ENCODE measurements around the gene CBX2.

The CBX2 gene

DNA sequence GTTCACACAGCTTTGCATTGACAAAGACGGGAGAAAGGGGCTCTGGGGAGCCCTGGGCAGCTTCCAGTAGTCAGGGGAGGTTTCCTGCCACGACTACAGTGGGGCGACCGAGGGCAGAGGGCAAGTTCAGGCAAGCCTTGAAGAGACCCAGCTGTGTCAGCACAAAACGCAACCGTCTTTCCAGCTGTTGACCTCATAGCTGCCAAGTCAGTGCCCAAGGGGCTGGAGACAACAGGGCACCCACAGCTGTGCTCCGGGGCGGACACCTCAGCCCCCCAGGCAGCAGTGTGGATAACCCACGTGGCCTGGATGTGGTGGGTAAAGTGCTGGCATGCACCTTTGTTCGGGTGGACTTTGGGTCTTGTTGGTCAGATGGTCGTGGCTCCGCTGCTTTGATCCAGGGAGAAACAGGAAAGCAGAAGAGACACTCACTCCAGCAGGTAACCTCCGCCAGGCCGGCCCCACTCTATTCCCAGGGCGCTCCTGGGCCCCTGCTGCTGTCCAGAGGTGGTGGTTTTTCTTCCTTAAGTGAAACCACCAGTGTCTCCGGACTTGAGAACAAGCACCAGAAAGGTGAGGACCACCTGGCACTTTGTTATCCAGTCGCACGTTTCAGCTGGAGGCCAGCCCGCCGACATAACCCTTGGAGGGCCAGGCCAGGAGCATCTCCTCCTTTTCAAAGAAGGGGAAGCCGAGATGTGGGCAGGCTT lies 17.6 kb upstream of the CBX2 start:
- no peak overlapping the region for H3K9ac ChIP-seq
- TF ChIP-seq, protein P1, sequence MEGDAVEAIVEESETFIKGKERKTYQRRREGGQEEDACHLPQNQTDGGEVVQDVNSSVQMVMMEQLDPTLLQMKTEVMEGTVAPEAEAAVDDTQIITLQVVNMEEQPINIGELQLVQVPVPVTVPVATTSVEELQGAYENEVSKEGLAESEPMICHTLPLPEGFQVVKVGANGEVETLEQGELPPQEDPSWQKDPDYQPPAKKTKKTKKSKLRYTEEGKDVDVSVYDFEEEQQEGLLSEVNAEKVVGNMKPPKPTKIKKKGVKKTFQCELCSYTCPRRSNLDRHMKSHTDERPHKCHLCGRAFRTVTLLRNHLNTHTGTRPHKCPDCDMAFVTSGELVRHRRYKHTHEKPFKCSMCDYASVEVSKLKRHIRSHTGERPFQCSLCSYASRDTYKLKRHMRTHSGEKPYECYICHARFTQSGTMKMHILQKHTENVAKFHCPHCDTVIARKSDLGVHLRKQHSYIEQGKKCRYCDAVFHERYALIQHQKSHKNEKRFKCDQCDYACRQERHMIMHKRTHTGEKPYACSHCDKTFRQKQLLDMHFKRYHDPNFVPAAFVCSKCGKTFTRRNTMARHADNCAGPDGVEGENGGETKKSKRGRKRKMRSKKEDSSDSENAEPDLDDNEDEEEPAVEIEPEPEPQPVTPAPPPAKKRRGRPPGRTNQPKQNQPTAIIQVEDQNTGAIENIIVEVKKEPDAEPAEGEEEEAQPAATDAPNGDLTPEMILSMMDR (conservative IDR thresholded peaks at IDR 0.05; ENCODE audit: low read depth, low read length) = no peak
- no peaks in the 10 kb centered on the region for H3K36me3 ChIP-seq (ENCODE audit: insufficient read depth)
- no peaks in the 10 kb centered on the region for H3K4me1 ChIP-seq (ENCODE audit: low read depth, poor library complexity, severe bottlenecking)
- no peak overlapping the region for H3K27ac ChIP-seq
- no peak overlapping the region for H3K4me3 ChIP-seq (IDR thresholded peaks at IDR 0.05; ENCODE audit: insufficient read depth, low read depth, low read length)
- peaks cover 96% of the 10 kb centered on the region for H3K27me3 ChIP-seq (ENCODE audit: insufficient read depth, low read depth)
- no peak overlapping the region for H2AFZ ChIP-seq (ENCODE audit: low read depth)
- no peaks in the 10 kb centered on the region for H3K79me2 ChIP-seq (ENCODE audit: insufficient read depth, low read depth)
- H3K4me2 ChIP-seq = no peak overlapping the region
- no peaks in the 10 kb centered on the region for H4K20me1 ChIP-seq (ENCODE audit: insufficient read depth)

DNA sequence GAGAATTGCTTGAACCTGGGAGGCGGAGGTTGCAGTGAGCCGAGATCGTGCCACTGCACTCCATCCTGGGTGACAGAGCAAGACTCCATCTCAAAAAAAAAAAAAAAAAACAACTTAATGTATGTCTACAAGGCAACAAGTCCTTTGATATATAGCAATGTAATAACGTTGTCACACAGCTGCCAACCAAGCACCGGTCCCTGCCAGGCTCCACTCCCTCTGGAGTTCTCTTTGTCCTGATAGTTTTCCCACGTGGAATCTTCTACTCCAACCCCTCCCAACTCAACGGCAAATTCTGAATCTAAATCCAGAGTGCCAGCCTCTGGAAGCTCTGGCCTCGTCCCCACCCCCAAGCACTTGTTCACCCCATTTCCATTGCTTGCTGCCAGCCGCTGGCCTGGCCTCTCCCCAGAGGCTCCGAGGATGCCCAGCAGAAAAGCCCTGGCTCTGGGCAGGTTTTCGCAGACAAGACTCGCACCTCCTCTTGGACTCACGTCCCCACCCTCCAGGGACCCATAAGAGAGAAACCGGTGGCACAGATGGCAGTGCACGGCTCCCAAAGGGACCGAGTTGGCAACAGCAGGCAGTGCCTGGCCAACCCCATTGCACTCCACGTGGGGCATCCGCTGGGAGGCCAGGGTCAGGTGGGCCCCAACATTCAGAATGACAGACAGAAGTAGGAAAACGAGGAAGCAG lies 15.9 kb upstream of the CBX2 start:
- no peak overlapping the region for H3K27ac ChIP-seq
- TF ChIP-seq, protein P1 (conservative IDR thresholded peaks at IDR 0.05; ENCODE audit: low read depth, low read length) = no peak
- H3K4me2 ChIP-seq = no peak overlapping the region
- H3K27me3 ChIP-seq (ENCODE audit: insufficient read depth, low read depth) = peaks cover 96% of the 10 kb centered on the region
- H3K4me1 ChIP-seq (ENCODE audit: low read depth, poor library complexity, severe bottlenecking) = no peaks in the 10 kb centered on the region
- H3K9ac ChIP-seq = no peak overlapping the region
- no peaks in the 10 kb centered on the region for H3K79me2 ChIP-seq (ENCODE audit: insufficient read depth, low read depth)
- no peak overlapping the region for H3K4me3 ChIP-seq (IDR thresholded peaks at IDR 0.05; ENCODE audit: insufficient read depth, low read depth, low read length)
- H2AFZ ChIP-seq (ENCODE audit: low read depth) = no peak overlapping the region; the same call in 1 of the 2 replicates
- H4K20me1 ChIP-seq (ENCODE audit: insufficient read depth) = no peaks in the 10 kb centered on the region
- no peaks in the 10 kb centered on the region for H3K36me3 ChIP-seq (ENCODE audit: insufficient read depth)

DNA sequence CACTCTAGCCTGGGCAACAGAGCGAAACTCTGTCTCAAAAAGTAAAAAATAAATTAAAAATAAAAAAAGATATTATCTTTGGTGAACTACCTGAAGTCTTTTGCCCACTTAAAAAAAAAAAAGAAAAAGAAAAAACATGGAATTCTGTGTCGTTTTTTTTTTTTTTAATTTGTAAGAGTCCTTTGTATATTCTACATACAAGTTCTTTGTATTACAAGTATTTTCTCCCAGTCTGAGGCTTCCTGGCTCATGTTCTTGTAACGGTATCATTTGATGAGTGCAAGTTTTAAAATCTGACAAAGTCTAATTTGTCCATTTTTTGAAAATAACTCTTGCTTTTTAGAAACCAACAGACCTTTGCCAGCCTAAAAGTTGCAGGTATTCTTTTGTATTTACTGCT lies 12.2 kb upstream of the CBX2 start:
- Histone ChIP-seq H3K4me2 (no peak overlapping the region), H3K79me2 (ENCODE audit: insufficient read depth, low read depth) (no peaks in the 10 kb centered on the region), H3K9ac (no peak overlapping the region), H4K20me1 (ENCODE audit: insufficient read depth) (no peaks in the 10 kb centered on the region), H3K4me1 (ENCODE audit: low read depth, poor library complexity, severe bottlenecking) (no peaks in the 10 kb centered on the region), H3K27ac (no peak overlapping the region), H3K27me3 (ENCODE audit: insufficient read depth, low read depth) (peaks cover 94% of the 10 kb centered on the region), H2AFZ (ENCODE audit: low read depth) (no peak overlapping the region), H3K4me3 (IDR thresholded peaks at IDR 0.05; ENCODE audit: insufficient read depth, low read depth, low read length) (no peak overlapping the region), H3K36me3 (ENCODE audit: insufficient read depth) (no peaks in the 10 kb centered on the region)
- TF ChIP-seq, protein P1 (conservative IDR thresholded peaks at IDR 0.05; ENCODE audit: low read depth, low read length) = no peak

DNA sequence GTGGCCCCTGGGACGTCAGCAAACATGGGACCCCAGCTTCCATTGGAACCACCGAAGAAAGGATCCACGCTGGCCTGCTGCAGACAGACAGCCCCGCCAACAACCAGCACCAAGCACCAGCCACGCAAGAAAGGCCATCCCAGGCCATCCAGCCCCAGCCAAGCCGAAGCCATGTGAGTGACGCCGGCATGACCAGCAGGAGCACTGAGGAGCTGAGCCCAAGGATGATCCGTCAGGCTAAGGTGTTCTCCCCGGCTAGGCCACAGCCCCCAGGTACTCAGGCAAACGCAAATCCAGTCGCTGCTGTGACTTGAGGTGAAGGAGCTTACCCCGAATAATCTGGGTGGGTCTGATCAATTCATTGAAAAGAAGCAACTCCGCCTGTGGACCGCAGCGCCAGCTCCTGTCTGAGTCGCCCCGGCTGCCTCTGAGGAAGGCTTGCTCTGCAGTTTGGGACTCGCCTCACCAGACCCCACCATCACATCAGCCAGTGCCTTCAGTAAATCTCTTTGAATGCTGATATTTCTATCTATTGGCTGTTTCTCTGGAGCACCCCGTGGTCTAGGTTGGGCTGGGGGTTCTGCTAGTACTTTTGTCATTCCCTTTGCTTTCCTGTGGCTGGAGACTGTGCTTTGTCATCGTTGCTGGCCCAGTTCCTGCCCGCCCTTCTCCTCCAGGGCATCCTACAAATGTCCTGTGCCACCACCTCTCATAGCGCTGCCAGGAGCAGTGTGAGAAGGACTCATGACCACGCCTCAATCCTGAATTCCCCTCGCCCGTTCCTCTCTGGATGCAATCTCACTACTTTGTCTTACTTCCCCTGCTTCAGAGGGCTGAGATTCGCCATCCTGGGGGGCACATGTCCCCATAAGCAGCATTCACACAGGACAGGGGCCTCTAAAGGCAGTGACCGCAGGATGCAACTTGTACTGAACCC lies 8.1 kb upstream of the CBX2 start:
- H3K4me3 ChIP-seq (IDR thresholded peaks at IDR 0.05; ENCODE audit: insufficient read depth, low read depth, low read length) = no peak overlapping the region
- H3K79me2 ChIP-seq (ENCODE audit: insufficient read depth, low read depth) = no peaks in the 10 kb centered on the region
- H4K20me1 ChIP-seq (ENCODE audit: insufficient read depth) = no peaks in the 10 kb centered on the region
- H3K27ac ChIP-seq = no peak overlapping the region
- H3K4me2 ChIP-seq = no peak overlapping the region
- H2AFZ ChIP-seq (ENCODE audit: low read depth) = no peak overlapping the region
- H3K36me3 ChIP-seq (ENCODE audit: insufficient read depth) = no peaks in the 10 kb centered on the region
- TF ChIP-seq, protein P1 (conservative IDR thresholded peaks at IDR 0.05; ENCODE audit: low read depth, low read length) = no peak
- peaks cover 97% of the 10 kb centered on the region for H3K27me3 ChIP-seq (ENCODE audit: insufficient read depth, low read depth)
- H3K9ac ChIP-seq = no peak overlapping the region
- H3K4me1 ChIP-seq (ENCODE audit: low read depth, poor library complexity, severe bottlenecking) = no peaks in the 10 kb centered on the region
